HG02852 (cell line): ENCODE results near the gene KRTAP20-1.

ENCODE experiments used
- ATAC-seq: cut with Tn5 transposase; IDR thresholded peaks from one replicate; pipeline ENCODE4 v1.9.1; 2021; ENCODE audit warnings: mild to moderate bottlenecking, moderate library complexity; ENCODE audit not compliant: unreplicated experiment

The KRTAP20-1 gene, protein sequence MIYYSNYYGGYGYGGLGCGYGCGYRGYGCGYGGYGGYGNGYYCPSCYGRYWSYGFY

DNA sequence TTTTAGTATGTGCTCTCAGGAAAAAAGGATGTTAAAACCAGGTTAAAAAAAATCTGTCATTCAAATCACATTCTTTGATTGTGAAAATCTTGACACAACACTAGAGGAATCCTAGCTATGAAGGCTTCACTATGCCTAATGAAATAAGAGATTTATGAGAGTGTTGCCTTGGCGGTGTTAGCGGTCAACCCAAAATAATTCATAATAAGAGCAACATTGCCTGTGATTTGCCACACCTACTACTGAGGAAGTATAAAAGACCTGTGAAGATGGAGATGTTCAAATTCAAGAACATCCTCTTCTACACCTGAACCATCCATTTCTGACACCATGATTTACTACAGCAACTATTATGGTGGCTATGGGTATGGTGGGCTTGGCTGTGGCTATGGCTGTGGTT is at the start of gene KRTAP20-1:
TSS of gene KRTAP20-1 (plus strand) at position 301 of the 400 bp plus-strand sequence. CDS start at position 331, 30 bp downstream.
- no peak for ATAC-seq

DNA sequence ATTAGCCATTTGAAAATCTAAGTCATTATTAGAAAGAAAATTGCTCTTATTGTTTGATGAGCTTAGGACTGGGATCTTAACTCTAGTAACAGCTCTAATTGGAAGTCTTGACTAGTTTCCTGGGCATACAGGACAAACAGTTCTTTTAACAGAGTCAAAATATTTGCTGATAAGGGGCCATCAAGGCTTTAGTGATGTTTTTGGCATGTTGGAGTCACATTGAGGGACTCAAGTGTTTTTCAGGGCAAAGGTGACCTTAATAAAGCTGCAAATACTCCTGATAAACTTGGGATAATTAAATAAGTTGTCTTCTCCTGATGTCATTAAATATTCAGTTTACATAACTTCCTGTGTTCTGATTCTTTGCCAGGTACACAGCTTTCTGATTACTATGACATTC is 48.6 kb upstream of the KRTAP20-1 start:
- ATAC-seq: no peak

DNA sequence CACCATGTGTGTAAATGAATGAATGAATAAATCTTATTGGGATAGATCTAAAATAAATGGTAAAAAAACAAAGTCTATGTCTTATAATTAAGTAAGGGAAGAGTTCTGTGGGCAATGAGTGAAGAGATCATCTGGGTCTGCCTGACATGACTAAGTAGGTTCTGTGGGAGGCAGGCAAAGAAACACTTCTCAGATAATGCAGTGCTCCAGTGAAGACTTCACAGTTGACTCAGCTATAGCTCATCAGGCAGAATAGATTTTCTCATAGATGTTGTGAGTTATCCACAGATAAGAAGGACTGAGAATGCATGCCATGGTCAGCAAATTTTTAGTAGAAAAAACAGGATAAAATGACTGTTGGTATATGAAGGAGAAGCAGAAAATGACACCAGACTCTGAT is 38.5 kb upstream of the KRTAP20-1 start:
- ATAC-seq: no peak

DNA sequence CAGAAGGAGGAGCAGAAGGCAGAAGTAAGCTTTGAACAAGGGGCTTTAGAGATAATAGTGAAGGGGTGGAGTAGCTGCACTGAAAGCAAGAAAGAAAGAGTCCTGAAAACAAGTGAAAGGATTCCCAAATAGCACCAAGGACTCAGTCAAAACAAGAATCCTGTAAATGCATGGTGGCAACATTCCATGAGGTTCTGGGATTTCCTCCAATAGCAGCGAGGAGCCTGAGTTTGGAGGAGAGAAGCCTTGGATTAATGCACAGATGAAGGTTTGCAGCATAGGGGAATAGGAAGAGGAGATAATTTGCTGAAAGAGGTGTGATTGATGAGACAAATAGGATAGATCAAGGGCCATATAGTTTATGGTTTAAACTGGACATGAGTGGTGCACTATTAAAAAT is 36.9 kb upstream of the KRTAP20-1 start:
- no peak for ATAC-seq

DNA sequence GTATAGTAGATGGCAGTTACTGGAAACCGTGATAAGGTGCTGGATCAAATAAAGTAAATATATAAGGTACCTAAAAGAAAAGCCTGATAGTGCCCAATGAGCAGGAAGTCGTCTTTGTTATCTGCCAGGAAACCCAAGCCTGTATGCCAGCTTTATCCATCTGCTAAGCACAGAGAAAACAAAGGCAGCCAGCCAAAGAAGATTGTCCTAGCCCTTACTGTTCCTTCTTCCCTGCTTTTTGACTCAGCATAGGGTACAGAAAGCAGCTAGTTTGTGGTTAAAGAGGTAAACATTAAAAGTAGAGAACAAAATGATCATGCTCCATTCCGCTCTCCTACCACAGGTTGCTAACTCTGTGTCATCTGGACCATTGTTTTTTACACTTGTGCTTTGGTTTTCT is 36.1 kb upstream of the KRTAP20-1 start:
- no peak for ATAC-seq

DNA sequence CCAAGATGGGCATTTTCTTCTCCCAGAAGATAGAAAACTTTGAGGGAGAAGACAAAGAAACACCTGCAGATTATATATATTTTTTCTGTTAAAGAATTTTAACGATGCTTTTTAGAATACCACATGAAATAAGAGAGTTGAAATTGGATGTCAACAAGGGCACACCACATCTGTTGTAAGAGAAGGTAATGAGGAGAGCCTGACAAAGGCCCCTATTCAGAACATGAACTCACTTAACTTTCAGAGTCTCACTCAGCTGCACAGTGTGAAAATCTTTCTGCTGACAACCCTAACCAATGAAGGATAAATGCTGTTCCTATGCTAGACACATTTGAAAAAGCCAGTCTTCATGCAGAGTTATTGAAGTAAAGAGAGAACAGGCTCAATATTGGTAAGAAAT is 33.4 kb upstream of the KRTAP20-1 start:
- ATAC-seq: no peak

DNA sequence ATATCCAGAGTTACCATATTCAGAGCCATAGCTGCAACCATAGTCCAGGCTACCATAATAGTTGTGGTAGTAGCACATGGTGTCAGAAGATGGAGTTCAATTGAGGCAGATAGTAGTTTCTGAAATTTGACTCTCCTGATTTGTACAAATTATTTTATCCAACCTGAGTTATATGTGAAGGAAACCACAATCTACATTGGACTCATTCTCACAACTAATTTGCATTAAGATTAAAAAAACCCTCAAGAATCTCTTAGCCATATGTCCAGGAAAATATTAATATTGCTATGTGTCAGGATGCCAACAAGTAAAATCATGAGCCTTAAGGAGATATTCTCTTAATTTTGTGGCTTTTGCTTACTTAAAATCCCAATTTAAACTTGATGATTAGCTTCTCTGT is 25.9 kb upstream of the KRTAP20-1 start, which contains the start of gene KRTAP22-2:
TSS of gene KRTAP22-2 (minus strand) at position 101 of the 400 bp plus-strand sequence.
- no peak for ATAC-seq

DNA sequence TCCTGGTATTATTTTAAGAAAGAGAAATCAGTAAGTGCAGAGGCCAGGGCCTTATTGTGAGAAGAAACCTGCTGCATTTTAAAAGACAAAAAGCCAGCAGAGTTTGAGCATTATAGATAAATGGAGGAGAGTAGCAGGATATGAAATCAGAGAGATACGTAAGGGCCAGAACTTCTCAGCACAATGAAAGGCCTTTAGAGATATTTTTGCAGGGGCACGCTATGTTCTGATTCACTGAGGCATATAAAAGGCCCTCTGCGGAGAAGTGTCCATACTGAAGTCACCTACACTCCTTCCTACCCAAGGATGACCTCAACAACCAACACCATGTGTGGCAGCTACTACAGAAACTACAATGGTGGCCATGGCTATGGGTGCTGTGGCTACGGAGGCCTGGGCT is 24.1 kb upstream of the KRTAP20-1 start, which contains the start of gene KRTAP6-3:
TSS of gene KRTAP6-3 (plus strand) at position 301 of the 400 bp plus-strand sequence. CDS start at position 307, 6 bp downstream.
- no peak for ATAC-seq

DNA sequence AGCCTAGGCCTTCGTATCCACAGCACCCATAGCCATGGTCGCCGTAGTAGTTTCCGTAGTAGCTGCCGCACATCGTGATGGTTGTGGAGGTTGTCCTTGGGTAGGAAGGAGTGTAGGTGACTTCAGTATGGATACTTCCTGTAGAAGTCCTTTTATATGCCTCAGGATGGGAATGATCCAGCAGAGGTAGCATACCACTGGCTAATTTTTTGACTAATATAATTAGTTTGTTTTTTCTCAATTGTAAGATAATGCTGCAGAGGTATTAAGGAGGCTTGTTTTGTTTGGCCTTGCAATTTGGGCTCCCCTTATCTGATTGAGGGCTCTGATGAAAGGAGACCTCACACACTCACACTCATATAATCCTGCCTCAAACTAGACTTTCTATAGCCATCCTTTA is 17.4 kb upstream of the KRTAP20-1 start, which contains the start of gene KRTAP6-2:
TSS of gene KRTAP6-2 (minus strand) at position 101 of the 400 bp plus-strand sequence. CDS start at position 73, 28 bp downstream.
- ATAC-seq: no peak

DNA sequence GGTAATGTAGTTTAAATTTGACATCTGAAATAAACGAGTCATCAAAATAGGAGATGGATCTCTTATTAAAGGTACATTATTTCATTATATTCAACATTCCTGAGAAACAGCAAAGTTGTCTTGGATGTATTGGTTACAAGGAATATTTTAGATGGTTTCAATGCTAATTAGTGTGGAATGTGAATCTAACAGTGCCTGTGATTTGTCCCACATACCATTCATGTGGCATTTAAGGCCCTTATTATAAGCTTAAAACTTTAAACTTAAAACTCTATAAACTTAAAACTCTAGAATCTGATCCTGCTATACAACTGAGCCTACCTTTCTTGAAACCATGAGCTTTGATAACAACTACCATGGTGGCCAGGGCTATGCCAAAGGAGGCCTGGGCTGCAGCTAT is 15.4 kb upstream of the KRTAP20-1 start, which contains the start of gene KRTAP22-1:
TSS of gene KRTAP22-1 (plus strand) at position 301 of the 400 bp plus-strand sequence.
- ATAC-seq: no peak

DNA sequence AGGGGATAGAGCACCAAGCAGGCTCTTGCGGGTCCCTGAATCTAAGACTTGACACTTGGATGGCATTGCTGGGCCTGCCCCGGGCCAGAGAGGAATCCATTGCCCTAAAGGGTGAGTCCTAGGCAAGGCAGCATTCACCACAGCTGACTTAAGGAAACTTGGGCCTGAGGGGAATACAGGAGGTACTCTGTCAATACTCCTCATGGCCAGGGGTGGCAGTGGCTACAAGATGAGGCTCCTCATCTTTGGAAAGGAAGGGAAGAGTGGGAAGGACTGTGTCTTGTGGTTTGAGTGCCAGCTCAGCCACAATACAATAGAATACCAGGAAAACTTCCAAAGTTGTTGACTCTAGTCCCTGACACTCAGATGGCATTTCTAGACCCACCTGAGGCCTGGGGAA is 10.3 kb upstream of the KRTAP20-1 start:
- ATAC-seq: no peak

DNA sequence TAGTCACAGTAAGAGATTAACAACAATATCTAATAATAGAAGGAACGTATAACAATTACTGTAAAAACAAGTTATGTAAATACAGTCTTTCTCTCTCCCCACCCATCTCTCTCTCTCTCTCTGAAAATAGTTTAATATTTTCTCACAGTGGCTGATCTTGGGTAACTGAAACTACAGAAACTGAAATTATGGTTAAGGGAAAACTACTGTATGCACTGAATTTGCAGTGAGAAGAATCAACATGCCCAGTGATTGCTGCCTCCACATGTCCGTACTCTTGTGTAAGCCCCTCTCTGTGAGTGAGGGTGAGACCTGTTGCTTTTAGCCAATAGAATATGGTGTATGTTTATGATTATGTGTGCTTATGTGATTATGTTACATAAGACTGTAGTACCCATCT is 4.1 kb upstream of the KRTAP20-1 start:
- no peak for ATAC-seq

DNA sequence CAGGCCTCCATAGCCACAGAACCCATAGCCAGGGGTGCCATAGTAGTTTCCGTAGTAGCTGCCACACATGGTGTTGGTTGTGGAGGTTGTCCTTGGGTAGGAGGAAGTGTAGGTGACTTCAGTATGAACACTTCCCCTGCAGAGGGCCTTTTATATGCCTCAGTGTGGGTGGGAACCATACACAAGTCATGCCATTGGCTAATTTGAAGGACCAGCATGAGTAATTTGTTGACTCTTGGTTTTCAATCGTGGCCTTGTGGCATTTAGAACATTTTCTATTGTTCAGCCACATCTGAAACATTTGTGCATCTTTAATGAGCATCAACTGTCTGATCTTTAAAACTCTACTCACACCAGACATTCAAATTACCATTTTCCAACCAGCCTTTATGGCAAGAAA is 2.4 kb upstream of the KRTAP20-1 start, which contains the start of gene KRTAP6-1:
TSS of gene KRTAP6-1 (minus strand) at position 95 of the 400 bp plus-strand sequence. CDS start at position 69, 26 bp downstream.
- ATAC-seq: no peak

DNA sequence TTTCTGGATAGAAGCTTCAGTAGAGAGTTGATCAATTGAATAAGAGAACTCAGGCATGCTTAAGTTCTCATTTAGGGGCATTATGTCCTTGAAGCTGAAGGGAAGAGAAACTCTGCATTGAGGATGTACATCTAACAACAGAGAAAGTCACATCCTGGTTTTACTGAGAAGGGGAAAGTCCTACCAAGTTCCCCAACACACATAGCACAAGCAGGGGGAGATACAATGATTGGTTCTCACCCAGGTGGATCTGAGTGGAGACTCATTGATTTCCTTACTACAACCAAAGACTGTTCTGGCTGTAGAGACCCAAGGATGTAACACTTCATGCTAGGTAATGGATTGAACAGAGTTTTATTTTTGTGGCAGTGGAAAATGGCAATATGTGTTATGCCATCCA is 1.0 kb upstream of the KRTAP20-1 start:
- ATAC-seq: no peak

DNA sequence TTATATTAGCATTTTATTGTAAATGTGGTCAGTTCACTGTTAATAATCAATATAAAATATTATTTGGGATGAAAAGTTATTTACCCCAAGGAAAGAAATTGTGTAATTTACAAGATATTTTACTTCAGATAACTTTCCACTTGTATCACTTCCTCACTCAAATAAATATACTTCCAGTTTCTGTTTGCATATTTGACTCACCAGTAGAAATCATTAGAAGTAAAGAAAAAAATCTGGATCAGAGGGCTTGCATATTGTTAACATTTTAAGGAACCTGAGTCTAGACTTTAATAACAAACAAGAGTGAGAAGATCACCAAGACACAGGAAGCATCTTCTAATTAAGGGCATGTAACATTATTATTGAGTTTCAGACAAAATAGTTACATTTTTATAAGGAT is 3.9 kb downstream of the KRTAP20-1 start:
- ATAC-seq: no peak

DNA sequence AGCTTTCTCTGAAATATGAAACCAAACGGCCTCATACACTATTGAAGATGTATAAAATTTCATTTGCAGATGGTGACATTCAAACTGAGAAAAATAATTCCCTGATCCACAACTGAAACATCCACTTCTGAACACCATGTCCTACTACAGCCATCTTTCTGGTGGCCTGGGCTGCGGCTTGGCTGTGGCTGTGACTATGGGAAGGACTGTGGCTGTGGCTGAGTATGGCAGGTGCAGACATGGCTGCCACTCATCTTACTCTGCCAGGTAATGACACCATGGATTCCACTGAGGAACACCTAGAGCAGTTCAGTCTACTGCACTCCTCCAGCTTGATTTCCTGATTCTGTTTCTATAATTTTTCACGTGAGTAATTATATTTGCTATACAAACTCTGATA is 4.3 kb downstream of the KRTAP20-1 start, which contains the start of gene KRTAP20-4:
TSS of gene KRTAP20-4 (plus strand) at position 106 of the 400 bp plus-strand sequence.
- no peak for ATAC-seq

DNA sequence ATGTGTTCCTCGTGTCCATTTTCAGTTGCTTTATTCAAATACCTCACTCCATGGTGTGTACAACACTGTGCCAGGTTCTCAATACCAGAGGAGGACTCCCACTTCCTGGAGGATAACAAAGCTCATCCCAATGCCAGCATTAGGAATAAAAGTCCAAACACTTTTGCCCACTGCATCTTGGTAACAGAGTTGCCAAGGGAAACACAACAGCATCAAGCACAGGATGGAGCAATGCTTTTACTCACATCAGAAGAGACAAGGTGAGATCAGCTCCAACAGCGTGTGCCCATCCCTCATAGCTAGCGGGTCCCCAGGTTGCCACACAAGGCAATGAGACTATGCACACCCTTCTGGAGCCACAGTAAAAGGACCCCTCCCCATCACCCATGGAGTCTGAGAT is 7.1 kb downstream of the KRTAP20-1 start:
- no peak for ATAC-seq

DNA sequence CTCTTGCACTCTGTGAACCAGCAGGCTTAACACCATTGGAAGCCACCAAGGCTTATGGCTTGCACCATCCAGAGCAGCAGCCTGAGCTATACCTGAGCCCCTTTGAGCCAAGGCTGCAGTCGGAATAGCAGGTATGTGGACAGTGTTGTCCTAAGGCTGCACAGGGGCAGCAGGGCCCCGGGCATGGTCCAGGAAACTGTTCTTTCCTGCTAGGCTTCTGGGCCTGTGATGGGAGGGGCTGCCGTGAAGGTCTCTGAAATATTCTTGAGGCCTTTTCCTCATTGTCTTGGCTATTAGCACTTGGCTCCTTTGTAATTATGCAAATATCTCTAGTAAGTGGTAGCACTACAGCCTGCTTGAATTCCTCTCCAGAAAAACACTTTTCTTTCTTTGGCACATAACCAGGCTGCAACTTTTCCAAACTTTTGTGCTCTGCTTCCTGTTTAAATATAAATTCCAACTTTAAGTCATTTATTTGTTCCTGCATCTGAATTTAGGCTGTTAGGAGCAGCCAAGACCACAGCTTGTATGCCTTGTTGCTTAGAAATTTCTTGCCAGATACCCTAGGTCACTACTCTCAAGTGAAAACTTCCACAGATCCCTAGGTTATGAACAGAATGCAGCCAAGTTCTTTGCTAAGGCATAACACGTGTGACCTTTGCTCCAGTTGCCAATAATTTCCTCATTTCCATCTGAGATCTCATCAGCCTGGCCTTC is 9.4 kb downstream of the KRTAP20-1 start:
- ATAC-seq: no peak

DNA sequence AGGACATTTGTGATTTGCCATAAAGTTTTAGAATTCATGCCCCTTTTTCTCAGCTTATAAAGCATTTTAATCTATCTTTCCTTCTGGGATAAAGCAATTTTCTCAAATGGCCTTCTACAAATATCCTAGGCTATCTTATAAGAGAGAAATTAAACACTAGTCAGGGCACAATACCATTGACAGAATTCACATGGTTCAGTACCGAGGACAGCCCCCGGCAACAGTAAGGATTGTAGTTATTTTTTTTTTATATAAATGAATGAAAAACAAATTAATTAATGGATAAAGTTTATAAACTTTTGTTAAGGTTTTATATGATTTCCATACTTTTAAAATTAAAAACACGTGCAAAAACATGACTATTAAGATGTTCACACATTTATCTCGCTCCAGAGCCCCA is 11.9 kb downstream of the KRTAP20-1 start:
- no peak for ATAC-seq

DNA sequence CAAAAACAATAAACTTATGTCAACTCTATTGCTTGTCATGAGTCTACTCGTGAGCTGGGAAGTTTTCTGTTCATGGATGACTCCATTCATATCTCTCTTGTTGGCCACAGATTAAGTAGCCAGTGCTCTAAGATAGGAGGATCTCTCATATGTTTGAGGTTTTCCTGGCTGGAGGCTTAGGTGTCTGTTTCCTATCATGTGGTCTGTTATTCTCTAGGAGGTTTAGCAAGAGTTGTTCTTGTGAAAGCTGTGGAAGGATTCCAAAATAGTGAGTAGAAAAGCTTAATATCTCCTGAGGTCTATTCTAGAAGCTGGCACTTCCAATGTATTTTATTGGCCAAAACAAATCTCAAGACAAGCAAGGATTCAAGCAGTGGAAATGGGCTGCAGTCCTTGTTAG is 13.0 kb downstream of the KRTAP20-1 start:
- no peak for ATAC-seq

DNA sequence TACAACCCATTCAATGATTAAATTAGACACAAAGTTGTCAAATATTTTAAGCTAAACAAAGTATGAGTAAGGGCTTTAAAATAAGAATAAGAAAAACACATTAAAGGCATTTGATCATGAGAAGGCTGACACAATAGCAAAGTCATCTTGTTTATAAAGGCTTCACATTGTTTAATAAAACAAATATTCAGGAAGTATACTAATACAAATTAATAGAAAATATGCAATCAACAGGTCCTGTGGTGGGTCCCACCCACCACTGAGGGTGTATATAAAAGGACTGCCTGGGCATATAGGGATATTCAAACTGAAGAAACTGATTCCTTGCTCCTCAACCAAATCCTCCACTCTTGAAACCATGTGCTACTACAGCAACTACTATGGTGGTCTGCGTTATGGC is 18.7 kb downstream of the KRTAP20-1 start, which contains the start of gene KRTAP20-2:
TSS of gene KRTAP20-2 (plus strand) at position 301 of the 400 bp plus-strand sequence. CDS start at position 359, 58 bp downstream.
- ATAC-seq: no peak

DNA sequence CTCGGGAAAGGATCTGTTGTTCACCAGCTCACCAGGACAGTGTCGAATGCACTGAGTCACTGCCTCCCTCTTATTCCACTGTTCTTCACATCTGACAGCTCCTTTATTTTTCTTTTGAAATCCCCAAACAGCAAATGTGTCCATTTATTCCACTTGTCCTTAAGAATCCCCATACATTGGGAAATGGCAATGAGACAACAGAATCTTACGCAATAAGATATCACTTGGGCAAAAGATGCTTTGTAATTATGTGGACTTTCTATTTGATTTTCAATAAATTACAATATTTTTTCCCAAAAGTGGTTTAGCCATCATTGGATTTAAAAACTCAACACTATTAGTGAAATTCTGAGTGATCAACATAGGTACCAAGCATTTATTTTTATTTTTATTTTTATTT is 22.5 kb downstream of the KRTAP20-1 start:
- ATAC-seq: no peak
